BLaER1 treated with 17β-estradiol and CSF1 and Interleukin-3, amounts not matched to agents 10 nM and 100 nM (cell line): Measurements from ENCODE around the gene GUCY1A2.

Experiments
- H3K27ac ChIP-seq, 11 experiments: shearing (Covaris generic); formaldehyde crosslinking; 2 replicates each; pipeline ENCODE4 v1.8.1; 2022
- H3K27me3 ChIP-seq, 11 experiments: shearing (Covaris generic); formaldehyde crosslinking; 2 replicates each; pipeline ENCODE4 v1.8.1; 2022
- H3K36me3 ChIP-seq, 11 experiments: shearing (Covaris generic); formaldehyde crosslinking; 2 replicates each; pipeline ENCODE4 v1.8.1; 2022
- H3K4me1 ChIP-seq, 10 experiments: shearing (Covaris generic); formaldehyde crosslinking; 2 replicates each; pipeline ENCODE4 v1.8.1; 2022
- H3K4me2 ChIP-seq, 11 experiments: shearing (Covaris generic); formaldehyde crosslinking; 2 replicates each; pipeline ENCODE4 v1.8.1; 2022
- H3K4me3 ChIP-seq, 10 experiments: shearing (Covaris generic); formaldehyde crosslinking; 2 replicates each; pipeline ENCODE4 v1.8.1; 2022
- H3K9ac ChIP-seq, 11 experiments: shearing (Covaris generic); formaldehyde crosslinking; 2 replicates each; pipeline ENCODE4 v1.8.1; 2022
- H3K9me3 ChIP-seq, 11 experiments: shearing (Covaris generic); formaldehyde crosslinking; replicated peaks in 1 of 11; 2 replicates each; pipeline ENCODE4 v1.8.1; 2022
- H4K20me1 ChIP-seq, 11 experiments: shearing (Covaris generic); formaldehyde crosslinking; 2 replicates each; pipeline ENCODE4 v1.8.1; 2022
- Cebpa-rat ChIP-seq, 11 experiments: shearing (Covaris generic); IDR thresholded peaks; 2 replicates each; pipeline ENCODE4 v1.8.1; 2022

Gene GUCY1A2

DNA sequence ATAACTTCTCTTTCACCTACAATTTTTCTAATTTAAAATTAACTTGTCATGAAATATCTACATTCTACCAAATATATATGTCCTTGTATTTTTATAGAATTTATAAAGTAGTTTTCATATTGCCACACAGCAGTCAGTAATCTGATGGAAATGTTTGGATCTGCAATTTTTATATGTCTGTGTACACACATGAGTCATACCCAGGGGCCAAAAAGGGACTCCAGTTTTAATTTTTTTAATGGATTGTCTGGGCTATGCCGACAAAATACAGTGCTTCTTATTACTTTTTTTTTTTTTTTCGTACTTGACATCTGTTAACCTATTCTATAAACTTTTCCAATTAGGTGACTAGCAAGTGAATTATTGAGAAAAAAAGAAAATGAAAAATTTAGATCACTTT, 6.3 kb downstream of the GUCY1A2 start:
- Histone ChIP-seq H4K20me1 (no peaks in the 10 kb centered on the region), H3K27me3 (peaks cover 11 to 14% (median 14%) of the 10 kb centered on the region in 11 experiments), H3K36me3 (no peaks in the 10 kb centered on the region), H3K27ac (no peak overlapping the region), H3K4me1 (no peaks in the 10 kb centered on the region), H3K9me3 (peaks cover 0 to 1% (median 0%) of the 10 kb centered on the region in 11 experiments; a peak in 2 of 22 replicates), H3K4me3 (no peak overlapping the region), H3K4me2 (no peak overlapping the region), H3K9ac (no peak overlapping the region)
- TF ChIP-seq Cebpa-rat (IDR thresholded peaks at IDR 0.05), result no peak

DNA sequence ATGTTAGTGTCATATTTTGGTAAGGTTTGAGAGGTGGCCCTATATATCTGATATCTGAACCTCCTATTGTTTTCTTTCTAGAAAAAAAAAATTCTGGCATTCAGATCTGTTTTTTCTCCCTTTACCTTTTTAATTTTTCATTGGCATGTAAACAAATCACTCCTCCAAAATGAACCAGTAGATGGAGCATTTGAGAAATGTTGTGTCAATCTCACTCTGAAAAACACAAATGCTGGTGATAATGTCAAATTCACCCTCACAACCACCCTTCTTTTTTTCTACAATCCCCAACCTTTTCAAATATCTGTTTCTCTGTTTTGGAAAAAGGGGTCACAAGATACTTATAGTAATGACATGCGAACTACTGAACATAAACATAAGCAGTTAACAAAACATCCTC, 9.1 kb downstream of the GUCY1A2 start:
- Histone ChIP-seq H3K4me2 (no peak overlapping the region), H3K27ac (no peak overlapping the region), H3K27me3 (no peaks in the 10 kb centered on the region), H3K9me3 (no peaks in the 10 kb centered on the region), H4K20me1 (no peaks in the 10 kb centered on the region), H3K4me1 (no peaks in the 10 kb centered on the region), H3K9ac (no peak overlapping the region), H3K4me3 (no peak overlapping the region), H3K36me3 (no peaks in the 10 kb centered on the region)
- no peak for TF ChIP-seq Cebpa-rat (IDR thresholded peaks at IDR 0.05)

- Histone ChIP-seq H3K4me2 (no peak overlapping the region), H3K4me3 (no peak overlapping the region), H3K4me1 (no peaks in the 10 kb centered on the region), H3K27me3 (no peaks in the 10 kb centered on the region), H3K9ac (no peak overlapping the region), H3K9me3 (no peaks in the 10 kb centered on the region), H3K36me3 (no peaks in the 10 kb centered on the region), H3K27ac (no peak overlapping the region), H4K20me1 (no peaks in the 10 kb centered on the region)
- no peak for TF ChIP-seq Cebpa-rat (IDR thresholded peaks at IDR 0.05)
Measured at GRCh38 chr11:107006076-107006833, 12.0 kb downstream of the GUCY1A2 start.

GRCh38 chr11:106999196-106999595, 19.1 kb downstream of the GUCY1A2 start:
- Histone ChIP-seq H3K27me3 (no peaks in the 10 kb centered on the region), H4K20me1 (no peaks in the 10 kb centered on the region), H3K27ac (no peak overlapping the region), H3K36me3 (no peaks in the 10 kb centered on the region), H3K9me3 (no peaks in the 10 kb centered on the region), H3K4me1 (no peaks in the 10 kb centered on the region), H3K4me2 (no peak overlapping the region), H3K4me3 (no peak overlapping the region), H3K9ac (no peak overlapping the region)
- TF ChIP-seq Cebpa-rat (IDR thresholded peaks at IDR 0.05), result no peak

GRCh38 chr11:106998916-106999188, 19.4 kb downstream of the GUCY1A2 start:
- no peak overlapping the region for H3K4me3 ChIP-seq
- no peaks in the 10 kb centered on the region for H3K36me3 ChIP-seq
- no peaks in the 10 kb centered on the region for H4K20me1 ChIP-seq
- no peak overlapping the region for H3K27ac ChIP-seq
- no peaks in the 10 kb centered on the region for H3K4me1 ChIP-seq
- no peak overlapping the region for H3K9ac ChIP-seq
- H3K9me3 ChIP-seq, result no peaks in the 10 kb centered on the region
- H3K4me2 ChIP-seq, result no peak overlapping the region
- no peaks in the 10 kb centered on the region for H3K27me3 ChIP-seq
- no peak for TF ChIP-seq Cebpa-rat (IDR thresholded peaks at IDR 0.05)

DNA sequence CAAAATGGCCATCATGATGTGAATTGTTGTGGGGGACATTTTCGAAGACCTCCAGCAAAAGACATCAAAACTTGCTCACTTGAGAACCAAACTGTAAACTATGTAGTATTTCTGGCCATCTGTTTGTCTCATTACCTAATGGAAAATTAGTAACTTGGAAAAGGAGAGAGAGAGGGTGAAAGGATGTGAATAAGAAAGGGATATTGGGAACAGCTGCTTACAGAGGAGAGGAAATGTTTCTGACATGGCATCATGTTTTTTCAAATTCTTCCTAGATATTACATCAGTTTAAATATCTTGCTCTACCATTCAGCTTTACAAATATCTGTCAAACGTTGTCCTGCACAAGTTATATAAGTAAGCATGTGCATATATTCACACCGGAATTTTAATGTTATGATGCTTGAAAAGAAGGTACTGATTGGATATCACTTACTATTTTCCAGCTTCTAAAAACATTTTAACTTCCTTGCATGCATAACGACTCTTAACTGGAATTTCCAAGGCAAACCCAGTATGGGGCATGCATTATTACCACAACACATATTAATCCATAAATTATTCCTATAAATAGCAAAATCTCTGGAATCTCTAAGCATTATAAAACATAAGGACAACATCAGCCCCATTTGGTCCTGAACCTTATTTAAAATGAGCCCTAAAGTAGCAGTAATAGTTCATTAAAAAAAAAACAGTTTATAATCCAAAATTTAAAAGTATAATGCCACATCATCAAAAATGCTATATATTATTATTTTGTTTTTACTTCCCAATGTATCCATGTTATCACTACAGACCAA, 20.0 kb downstream of the GUCY1A2 start:
- Histone ChIP-seq H4K20me1 (no peaks in the 10 kb centered on the region), H3K27me3 (no peaks in the 10 kb centered on the region), H3K9ac (no peak overlapping the region), H3K9me3 (no peaks in the 10 kb centered on the region), H3K4me3 (no peak overlapping the region), H3K4me2 (no peak overlapping the region), H3K4me1 (no peaks in the 10 kb centered on the region), H3K36me3 (no peaks in the 10 kb centered on the region), H3K27ac (no peak overlapping the region)
- TF ChIP-seq Cebpa-rat (IDR thresholded peaks at IDR 0.05), result no peak

DNA sequence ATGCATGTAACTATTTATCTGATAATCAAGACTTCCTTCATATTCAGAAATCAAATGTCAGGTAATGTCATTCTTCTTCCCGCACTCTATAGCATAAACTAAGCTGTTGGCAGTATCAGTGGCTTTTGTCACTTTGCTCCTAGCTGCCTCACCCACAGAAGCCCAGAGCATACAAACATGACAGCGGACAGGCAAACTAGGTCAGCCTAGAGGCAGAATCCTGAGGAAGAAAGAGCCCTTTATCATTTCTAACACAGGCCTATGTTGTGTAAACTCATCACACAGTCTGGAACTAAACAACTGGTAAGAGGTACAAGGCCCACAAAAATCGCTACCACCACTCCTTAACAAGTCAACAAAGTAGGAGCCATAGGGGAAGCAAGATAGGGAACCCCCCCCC, 21.0 kb downstream of the GUCY1A2 start:
- H3K9ac ChIP-seq, result no peak overlapping the region
- H3K9me3 ChIP-seq, result no peaks in the 10 kb centered on the region
- no peak overlapping the region for H3K27ac ChIP-seq
- no peak for TF ChIP-seq Cebpa-rat (IDR thresholded peaks at IDR 0.05)
- H3K4me2 ChIP-seq, result no peak overlapping the region
- no peaks in the 10 kb centered on the region for H3K4me1 ChIP-seq
- no peaks in the 10 kb centered on the region for H3K36me3 ChIP-seq
- no peaks in the 10 kb centered on the region for H4K20me1 ChIP-seq
- H3K4me3 ChIP-seq, result no peak overlapping the region
- H3K27me3 ChIP-seq, result no peaks in the 10 kb centered on the region

- H3K9me3 ChIP-seq, result no peaks in the 10 kb centered on the region
- no peaks in the 10 kb centered on the region for H3K4me1 ChIP-seq
- H3K4me3 ChIP-seq, result no peak overlapping the region
- H3K9ac ChIP-seq, result no peak overlapping the region
- no peaks in the 10 kb centered on the region for H3K36me3 ChIP-seq
- H3K4me2 ChIP-seq, result no peak overlapping the region
- no peak overlapping the region for H3K27ac ChIP-seq
- TF ChIP-seq Cebpa-rat (IDR thresholded peaks at IDR 0.05), result no peak
- no peaks in the 10 kb centered on the region for H3K27me3 ChIP-seq
- H4K20me1 ChIP-seq, result no peaks in the 10 kb centered on the region
Measured at GRCh38 chr11:106996691-106997090, 21.6 kb downstream of the GUCY1A2 start.

DNA sequence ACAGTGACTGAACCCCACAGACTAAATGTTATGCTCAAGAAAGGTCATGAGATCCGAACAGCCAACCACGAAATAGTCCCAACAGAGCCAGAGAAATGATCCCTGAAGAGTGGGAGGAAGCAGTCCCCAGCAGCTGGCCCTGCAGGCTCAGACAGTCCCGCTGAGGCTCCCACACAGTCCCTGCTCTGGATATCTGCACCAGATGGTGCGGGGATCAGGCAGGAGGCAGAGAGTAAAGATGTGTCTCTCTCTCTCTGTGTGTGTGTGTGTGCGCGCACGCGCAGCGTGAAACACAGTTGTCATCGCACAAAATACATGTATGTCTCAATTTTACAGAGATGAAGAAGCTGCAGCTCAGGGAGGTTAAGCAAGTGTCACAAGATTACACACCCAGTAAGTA, 27.9 kb downstream of the GUCY1A2 start:
- Histone ChIP-seq H3K9me3 (no peaks in the 10 kb centered on the region), H3K36me3 (no peaks in the 10 kb centered on the region), H3K4me3 (no peak overlapping the region), H3K4me1 (peaks cover 0 to 42% (median 7%) of the 10 kb centered on the region in 10 experiments; a peak in 11 of 20 replicates), H3K27ac (no peak overlapping the region), H4K20me1 (no peaks in the 10 kb centered on the region), H3K27me3 (no peaks in the 10 kb centered on the region), H3K9ac (no peak overlapping the region), H3K4me2 (peak overlapping the region in 2 of 11 experiments; percentile 69 to 84; a peak in 2 of 22 replicates)
- TF ChIP-seq Cebpa-rat (IDR thresholded peaks at IDR 0.05), result no peak

DNA sequence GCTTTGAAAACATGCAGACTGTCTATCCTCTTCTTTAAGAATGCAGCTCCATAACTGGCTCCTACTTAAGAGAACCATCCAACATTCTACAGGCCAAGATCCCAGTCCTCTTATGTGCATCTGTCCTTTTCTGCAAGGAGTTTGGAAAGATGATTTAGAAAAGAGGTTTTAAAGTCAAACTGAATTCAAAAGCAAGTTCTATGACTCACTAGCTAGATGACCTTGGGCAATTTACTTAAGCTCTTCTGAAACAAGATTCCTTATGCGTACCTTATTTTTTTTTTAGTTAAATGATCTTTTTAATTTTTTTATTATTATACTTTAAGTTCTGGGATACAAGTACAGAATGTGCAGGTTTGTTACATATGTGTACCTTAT, 29.2 kb downstream of the GUCY1A2 start:
- Histone ChIP-seq H3K4me2 (peak overlapping the region in 4 of 11 experiments; percentile 33 to 84 (median 58); a peak in 7 of 22 replicates), H3K9ac (no peak overlapping the region), H3K4me1 (peaks cover 0 to 46% (median 7%) of the 10 kb centered on the region in 10 experiments; a peak in 11 of 20 replicates), H3K4me3 (no peak overlapping the region), H4K20me1 (no peaks in the 10 kb centered on the region), H3K27ac (peak overlapping the region in 3 of 11 experiments; percentile 37 to 43 (median 42); a peak in 2 of 22 replicates), H3K9me3 (no peaks in the 10 kb centered on the region), H3K36me3 (no peaks in the 10 kb centered on the region), H3K27me3 (no peaks in the 10 kb centered on the region)
- TF ChIP-seq Cebpa-rat (IDR thresholded peaks at IDR 0.05), result no peak
